Panc1 (cell line): ENCODE measurements around the gene CCDC102A. TPM values are rescaled to one million over a fixed set of nuclear protein-coding genes. Genes with fewer than 3 reads are reported as not detected.

Source experiments
- ATAC-seq: fragments of 200-7000 bp; cut with Tn5 transposase; 2 replicates; pipeline ENCODE4 v1.9.1; 2020; ENCODE audit warnings: mild to moderate bottlenecking, moderate library complexity
- BruUV-seq: library from RNA; stranded (reverse); fragments of 400-500 nt; replicated peaks from 2 replicates; lab custom pipeline; 2021; lab: Mats Ljungman, UMichigan
- CTCF ChIA-PET: fragments of 300-600 bp; sonication (Branson Sonifier 250); formaldehyde crosslinking; loops from one replicate; lab custom pipeline; 2022; ENCODE audit warnings: antibody characterized with exemption; lab: Charles Lee
- POLR2A ChIA-PET: fragments of 300-600 bp; sonication (Branson Sonifier 250); formaldehyde crosslinking; loops from one replicate; lab custom pipeline; 2022; ENCODE audit warnings: antibody characterized with exemption; lab: Charles Lee
- DNase-seq: peaks from one replicate; pipeline ENCODE4 v3.0.0-alpha.2; 2010; ENCODE audit warnings: low read depth, low spot score
- H3K27ac ChIP-seq: 2 replicates; pipeline ENCODE4 v1.5.1; 2011; ENCODE audit warnings: mild to moderate bottlenecking, low read length, inconsistent platforms
- H3K27me3 ChIP-seq: fragments of 200-500 bp; sonication (Bioruptor generic); 2 replicates; pipeline ENCODE4 v1.6.0; 2014; ENCODE audit warnings: low read length, inconsistent platforms; ENCODE audit not compliant: control insufficient read depth, insufficient read depth
- H3K36me3 ChIP-seq: fragments of 200-500 bp; sonication (Bioruptor generic); 2 replicates; pipeline ENCODE4 v1.5.1; 2014; ENCODE audit warnings: inconsistent platforms, mild to moderate bottlenecking, low read length, moderate library complexity; ENCODE audit not compliant: control insufficient read depth, insufficient read depth
- H3K4me1 ChIP-seq: 2 replicates; pipeline ENCODE4 v1.5.1; 2011; ENCODE audit warnings: inconsistent platforms, mild to moderate bottlenecking, low read length, moderate library complexity; ENCODE audit not compliant: control insufficient read depth, insufficient read depth
- H3K4me3 ChIP-seq, 2 experiments: 2 replicates each; pipeline ENCODE4 v1.5.1; 2011 to 2012; ENCODE audit warnings: low read depth in 2 of 2, low read length in 2 of 2, mild to moderate bottlenecking in 2 of 2, inconsistent platforms in 1 of 2, moderate library complexity in 1 of 2
- H3K9me3 ChIP-seq: fragments of 200-500 bp; sonication (Bioruptor generic); 2 replicates; pipeline ENCODE4 v1.5.1; 2014; ENCODE audit warnings: low read depth, mild to moderate bottlenecking, inconsistent platforms, low read length, moderate library complexity; ENCODE audit not compliant: control insufficient read depth, insufficient read depth
- CTCF ChIP-seq: fragments of 450-650 bp; IDR thresholded peaks from 2 replicates; pipeline ENCODE4 v1.5.1; 2017; ENCODE audit warnings: mild to moderate bottlenecking
- POLR2AphosphoS5 ChIP-seq: IDR thresholded peaks from 2 replicates; pipeline ENCODE4 v1.6.1; 2012; ENCODE audit warnings: mild to moderate bottlenecking, low read depth, low read length, moderate library complexity
- REST ChIP-seq, 2 experiments: IDR thresholded peaks; 2 replicates each; pipeline ENCODE4 v1.6.1; 2011 to 2012; ENCODE audit warnings: low read depth in 2 of 2, control low read depth in 1 of 2, low read length in 1 of 2, mild to moderate bottlenecking in 1 of 2, moderate library complexity in 1 of 2; ENCODE audit not compliant: insufficient read depth in 1 of 2
- SIN3A ChIP-seq: IDR thresholded peaks from 2 replicates; pipeline ENCODE4 v1.6.1; 2012; ENCODE audit warnings: low read depth, mild to moderate bottlenecking, low read length, moderate library complexity, borderline replicate concordance; ENCODE audit not compliant: insufficient read depth
- TCF7L2 ChIP-seq: IDR thresholded peaks from 2 replicates; pipeline ENCODE4 v1.6.1; 2011; ENCODE audit warnings: mild to moderate bottlenecking, low read depth, low read length, inconsistent platforms
- in situ Hi-C: cut with HindIII; loops from 2 replicates; pipeline ENCODE4 v1.10.0; 2016; ENCODE audit warnings: low sequenced_read_pairs, low pct_unique_long_range_greater_than_20kb
- intact Hi-C: fragments of 100-400 bp; cut with micrococcal nuclease; formaldehyde crosslinking; loops from one replicate; pipeline ENCODE4 v1.10.0; 2022; ENCODE audit not compliant: unreplicated experiment
- total RNA-seq: library from RNA; stranded (reverse); gene quantifications from one replicate; pipeline ENCODE4 v1.2.1, GENCODE V29; 2021; ENCODE audit not compliant: unreplicated experiment

The CCDC102A gene
- total RNA-seq, 1 experiment from 2014 or later, result 12.9 TPM

- H3K4me3 ChIP-seq, result no peak overlapping the region
- ChIA-PET CTCF (no interaction called here), POLR2A (interaction anchor here (0.6 kb wide), 1 partner anchor 116 kb away, joined by 3 read pairs; no protein-coding TSS in a partner anchor)
- H3K27me3 ChIP-seq, result no peaks in the 10 kb centered on the region
- DNase-seq, result no peak
- H3K36me3 ChIP-seq, result no peaks in the 10 kb centered on the region
- no peaks in the 10 kb centered on the region; the same call in 1 of the 2 replicates for H3K4me1 ChIP-seq
- no peak overlapping the region for H3K27ac ChIP-seq
- TF ChIP-seq TCF7L2 (no peak), CTCF (no peak), SIN3A (no peak), REST (IDR thresholded peaks at IDR 0.05; ENCODE audit: insufficient read depth in 1 of 2, low read depth in 2 of 2, low read length in 1 of 2) (no peak), POLR2AphosphoS5 (no peak)
- in situ Hi-C loops, result no loop called here
- intact Hi-C loops, result loop anchor here (5.0 kb wide), 2 partner anchors 68 to 138 kb away; no protein-coding TSS in a partner anchor
- ATAC-seq, result no peak
- H3K9me3 ChIP-seq, result no peaks in the 10 kb centered on the region
- no TSS peak for BruUV-seq
Measured at GRCh38 chr16:57579361-57579665, 42.9 kb upstream of the CCDC102A start.

GRCh38 chr16:57578521-57579360, 42.4 kb upstream of the CCDC102A start:
- DNase-seq (no peak), ATAC-seq (no peak)
- BruUV-seq, result no TSS peak
- Histone ChIP-seq H3K4me3 (no peak overlapping the region), H3K4me1 (no peaks in the 10 kb centered on the region; the same call in 1 of the 2 replicates), H3K36me3 (no peaks in the 10 kb centered on the region), H3K9me3 (no peaks in the 10 kb centered on the region), H3K27me3 (no peaks in the 10 kb centered on the region), H3K27ac (no peak overlapping the region)
- intact Hi-C loops (loop anchor here (5.0 kb wide), 2 partner anchors 69 to 139 kb away; no protein-coding TSS in a partner anchor), in situ Hi-C loops (no loop called here)
- TF ChIP-seq REST (IDR thresholded peaks at IDR 0.05; ENCODE audit: insufficient read depth in 1 of 2, low read depth in 2 of 2, low read length in 1 of 2), result no peak
- no peak for TF ChIP-seq TCF7L2
- TF ChIP-seq CTCF, result no peak
- no peak for TF ChIP-seq SIN3A
- ChIA-PET POLR2A (interaction anchor here (0.6 kb wide), 1 partner anchor 116 kb away, joined by 3 read pairs; no protein-coding TSS in a partner anchor), CTCF (no interaction called here)
